Esophagus squamous epithelium (tissue), 4 donors: ENCODE results near the gene BPIFA2.

Experiments used
- POLR2A ChIP-seq, 4 donors: fragments of 450-650 bp; IDR thresholded peaks; one replicate each; pipeline ENCODE4 v1.6.1; 2017; ENCODE audit warnings: antibody characterized with exemption in 4 of 4, mild to moderate bottlenecking in 4 of 4, moderate library complexity in 3 of 4
- TF ChIP-seq, protein P1 (sequence below), 6 experiments: fragments of 450-650 bp in 4 of 6; fragments of 200-600 bp in 2 of 6; sonication (generic) in 2 of 6; IDR thresholded peaks; one replicate each; pipeline ENCODE4 v1.5.1; 2016 to 2019; ENCODE audit warnings: antibody characterized with exemption in 6 of 6, mild to moderate bottlenecking in 4 of 6, moderate library complexity in 4 of 6

DNA sequence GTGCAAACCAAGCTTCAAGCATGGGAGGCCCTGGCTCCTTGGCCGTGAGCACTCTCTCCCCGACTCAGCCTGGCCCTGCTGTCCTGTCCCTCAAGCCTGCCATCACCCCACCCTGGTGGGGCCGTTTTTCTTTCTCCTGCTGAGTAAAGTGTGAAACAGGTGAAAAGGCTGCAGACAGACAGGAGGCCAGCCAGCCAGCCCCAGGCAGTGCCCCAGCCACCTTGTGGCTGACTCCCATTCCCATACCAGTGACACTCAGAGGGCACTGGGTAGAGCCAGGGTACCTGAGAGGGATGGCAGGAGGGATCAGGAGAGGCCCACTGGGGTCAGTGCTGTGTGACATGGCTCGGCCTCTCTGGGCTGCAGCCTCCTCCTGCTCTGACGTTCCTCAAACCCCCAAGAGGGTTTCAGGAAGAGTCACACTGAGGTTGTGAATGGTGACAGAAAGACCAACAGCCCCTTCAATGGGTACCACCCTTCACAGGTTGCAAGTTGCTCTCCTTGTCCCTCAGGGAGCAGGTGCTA lies 35.9 kb upstream of the BPIFA2 start:
- TF ChIP-seq, protein P1, sequence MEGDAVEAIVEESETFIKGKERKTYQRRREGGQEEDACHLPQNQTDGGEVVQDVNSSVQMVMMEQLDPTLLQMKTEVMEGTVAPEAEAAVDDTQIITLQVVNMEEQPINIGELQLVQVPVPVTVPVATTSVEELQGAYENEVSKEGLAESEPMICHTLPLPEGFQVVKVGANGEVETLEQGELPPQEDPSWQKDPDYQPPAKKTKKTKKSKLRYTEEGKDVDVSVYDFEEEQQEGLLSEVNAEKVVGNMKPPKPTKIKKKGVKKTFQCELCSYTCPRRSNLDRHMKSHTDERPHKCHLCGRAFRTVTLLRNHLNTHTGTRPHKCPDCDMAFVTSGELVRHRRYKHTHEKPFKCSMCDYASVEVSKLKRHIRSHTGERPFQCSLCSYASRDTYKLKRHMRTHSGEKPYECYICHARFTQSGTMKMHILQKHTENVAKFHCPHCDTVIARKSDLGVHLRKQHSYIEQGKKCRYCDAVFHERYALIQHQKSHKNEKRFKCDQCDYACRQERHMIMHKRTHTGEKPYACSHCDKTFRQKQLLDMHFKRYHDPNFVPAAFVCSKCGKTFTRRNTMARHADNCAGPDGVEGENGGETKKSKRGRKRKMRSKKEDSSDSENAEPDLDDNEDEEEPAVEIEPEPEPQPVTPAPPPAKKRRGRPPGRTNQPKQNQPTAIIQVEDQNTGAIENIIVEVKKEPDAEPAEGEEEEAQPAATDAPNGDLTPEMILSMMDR (IDR thresholded peaks at IDR 0.05) = no peak
- no peak for TF ChIP-seq POLR2A (IDR thresholded peaks at IDR 0.05)
